ENCODE measurements around the gene UNC119B. TPM values are rescaled to one million over a fixed set of nuclear protein-coding genes. Genes with fewer than 3 reads are reported as not detected.
A peak's percentile ranks its signal among the peaks of the same experiment; 100 is the strongest.

Gene UNC119B
- total RNA-seq, 1 experiment from 2014 or later = 51.5 TPM

DNA sequence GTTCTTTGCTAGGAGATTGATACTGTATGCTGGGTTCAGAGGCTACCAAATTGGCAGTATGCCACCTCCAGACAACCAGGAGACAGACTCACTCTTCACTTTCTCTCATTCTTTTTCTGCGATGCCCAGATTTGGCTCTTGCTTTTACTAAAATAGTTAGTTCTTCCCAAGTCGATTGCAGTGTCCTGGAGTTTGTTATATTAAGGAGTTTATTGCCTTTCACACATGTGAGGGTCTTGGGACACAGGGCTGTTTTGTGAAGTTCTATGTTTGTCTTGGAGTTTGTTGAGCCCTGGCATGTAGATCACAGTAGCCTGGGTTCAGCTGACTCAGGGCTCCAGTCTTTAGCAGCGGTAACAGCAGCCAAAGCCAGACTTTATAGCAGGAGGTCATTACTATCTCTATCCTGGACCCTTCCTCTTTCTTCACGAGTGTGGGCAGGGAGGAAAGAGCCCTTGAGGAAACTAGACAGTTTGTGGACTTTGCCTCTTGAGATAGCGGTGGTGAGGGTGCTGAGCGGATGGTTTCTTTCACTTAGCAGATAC, 21.7 kb upstream of the UNC119B start:
- Histone ChIP-seq H3K56ac (ENCODE audit: insufficient read length, low read depth, low read length) (no peak overlapping the region), H2AK5ac (ENCODE audit: insufficient read length, low read length) (no peak overlapping the region), H3K23me2 (ENCODE audit: insufficient read length, low read depth, low read length, poor library complexity, severe bottlenecking) (peaks cover 14% of the 10 kb centered on the region), H3K18ac (ENCODE audit: insufficient read length, low read depth, low read length) (no peak overlapping the region), H2BK120ac (ENCODE audit: low read depth, low read length, poor library complexity, severe bottlenecking) (no peak overlapping the region), H3K23ac (ENCODE audit: insufficient read length, low read depth, low read length) (no peak overlapping the region), H3K27me3 (ENCODE audit: insufficient read depth, low read length) (no peaks in the 10 kb centered on the region), H3K9me3 (ENCODE audit: control insufficient read depth, low read depth, low read length) (no peaks in the 10 kb centered on the region), H2AFZ (ENCODE audit: low read length) (no peak overlapping the region), H3K79me2 (ENCODE audit: insufficient read depth, low read length) (peaks cover 34% of the 10 kb centered on the region), H3K4ac (ENCODE audit: low read depth, low read length) (no peak overlapping the region), H2BK5ac (ENCODE audit: insufficient read length, low read length) (no peak overlapping the region), H4K91ac (ENCODE audit: insufficient read length, low read depth, low read length) (no peak overlapping the region), H3K4me1 (ENCODE audit: insufficient read depth, low read length) (peaks cover 5% of the 10 kb centered on the region; the same call in 1 of the 2 replicates), H3K79me1 (ENCODE audit: insufficient read depth, low read depth, low read length, poor library complexity, severe bottlenecking) (no peaks in the 10 kb centered on the region), H3K9ac (ENCODE audit: extremely low read depth, insufficient read length, low read length) (peak overlapping the region; percentile 82), H3K4me2 (ENCODE audit: insufficient read depth, insufficient read length, low read length) (peak overlapping the region; percentile 97), H3T11ph (ENCODE audit: low read length) (no peak overlapping the region), H4K8ac (replicated peaks; ENCODE audit: insufficient read length, low read depth, low read length) (no peak overlapping the region), H2BK20ac (ENCODE audit: low read depth, low read length, poor library complexity, severe bottlenecking) (no peak overlapping the region), H2BK15ac (ENCODE audit: low read depth, low read length) (no peak overlapping the region), H4K5ac (ENCODE audit: insufficient read length, low read depth, low read length) (no peak overlapping the region), H3K14ac (ENCODE audit: insufficient read depth, low read length) (no peak overlapping the region), H2BK12ac (ENCODE audit: insufficient read length, low read depth, low read length) (no peak overlapping the region), H3K27ac (ENCODE audit: insufficient read length, low read depth, low read length) (no peak overlapping the region), H4K20me1 (ENCODE audit: control insufficient read depth, insufficient read depth, insufficient read length) (no peaks in the 10 kb centered on the region)
- DNase-seq = no peak
- Mint-ChIP-seq H3K4me3 (peak overlapping the region; percentile 89 to 96), H3K36me3 (ENCODE audit: insufficient read depth in 1 of 3, low read depth in 3 of 3) (peaks cover 0 to 9% (median 0%) of the 10 kb centered on the region in 3 experiments; a peak in 2 of 7 replicates), H3K27ac (peak overlapping the region in 2 of 3 experiments; percentile 65 to 85; a peak in 2 of 7 replicates), H3K9me3 (no peaks in the 10 kb centered on the region), H3K27me3 (ENCODE audit: low read depth) (no peaks in the 10 kb centered on the region; the same call in 1 of the 2 replicates), H3K4me1 (peaks cover 48 to 53% of the 10 kb centered on the region in 2 experiments)
- TF ChIP-seq, protein P1, sequence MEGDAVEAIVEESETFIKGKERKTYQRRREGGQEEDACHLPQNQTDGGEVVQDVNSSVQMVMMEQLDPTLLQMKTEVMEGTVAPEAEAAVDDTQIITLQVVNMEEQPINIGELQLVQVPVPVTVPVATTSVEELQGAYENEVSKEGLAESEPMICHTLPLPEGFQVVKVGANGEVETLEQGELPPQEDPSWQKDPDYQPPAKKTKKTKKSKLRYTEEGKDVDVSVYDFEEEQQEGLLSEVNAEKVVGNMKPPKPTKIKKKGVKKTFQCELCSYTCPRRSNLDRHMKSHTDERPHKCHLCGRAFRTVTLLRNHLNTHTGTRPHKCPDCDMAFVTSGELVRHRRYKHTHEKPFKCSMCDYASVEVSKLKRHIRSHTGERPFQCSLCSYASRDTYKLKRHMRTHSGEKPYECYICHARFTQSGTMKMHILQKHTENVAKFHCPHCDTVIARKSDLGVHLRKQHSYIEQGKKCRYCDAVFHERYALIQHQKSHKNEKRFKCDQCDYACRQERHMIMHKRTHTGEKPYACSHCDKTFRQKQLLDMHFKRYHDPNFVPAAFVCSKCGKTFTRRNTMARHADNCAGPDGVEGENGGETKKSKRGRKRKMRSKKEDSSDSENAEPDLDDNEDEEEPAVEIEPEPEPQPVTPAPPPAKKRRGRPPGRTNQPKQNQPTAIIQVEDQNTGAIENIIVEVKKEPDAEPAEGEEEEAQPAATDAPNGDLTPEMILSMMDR (conservative IDR thresholded peaks at IDR 0.05) = no peak
- no CpG with 5 or more reads among the region's 6 CpGs for WGBS (ENCODE audit: extremely low coverage, insufficient read length, low lambda C conversion rate)
